Activated CD4-positive, alpha-beta T cell treated with anti-CD3 and anti-CD28 coated beads for 36 hours (primary cell): Measurements from ENCODE around the gene GLYR1. TPM values are rescaled to one million over a fixed set of nuclear protein-coding genes. Genes with fewer than 3 reads are reported as not detected.
A peak's percentile ranks its signal among the peaks of the same experiment; 100 is the strongest.

Experiments
- ATAC-seq: fragments of 200-7000 bp; cut with Tn5 transposase; one replicate; pipeline ENCODE4 v1.10.0; 2021; ENCODE audit warnings: mild to moderate bottlenecking, moderate library complexity
- CTCF ChIA-PET: fragments of 350-600 bp; sonication (Branson Sonifier 250); formaldehyde crosslinking; loops from one replicate; lab custom pipeline; 2021; ENCODE audit warnings: antibody characterized with exemption; lab: Charles Lee
- POLR2A ChIA-PET: fragments of 350-600 bp; sonication (Branson Sonifier 250); formaldehyde crosslinking; loops from one replicate; lab custom pipeline; 2021; ENCODE audit warnings: antibody characterized with exemption, inconsistent platforms; lab: Charles Lee
- DNase-seq: peaks from one replicate; pipeline ENCODE4 v3.0.0-alpha.2; 2020
- H3K27ac Mint-ChIP-seq: one replicate; pipeline ENCODE4 v1.8.0; 2021; ENCODE audit warnings: mixed read lengths
- H3K27me3 Mint-ChIP-seq: one replicate; pipeline ENCODE4 v1.8.0; 2021; ENCODE audit warnings: mixed read lengths
- H3K36me3 Mint-ChIP-seq: one replicate; pipeline ENCODE4 v1.8.0; 2021; ENCODE audit warnings: low read depth, mixed read lengths
- H3K4me1 Mint-ChIP-seq: one replicate; pipeline ENCODE4 v1.8.0; 2021; ENCODE audit warnings: mixed read lengths
- H3K4me3 Mint-ChIP-seq: one replicate; pipeline ENCODE4 v1.8.0; 2021; ENCODE audit warnings: mild to moderate bottlenecking, moderate library complexity, mixed read lengths
- H3K9me3 Mint-ChIP-seq: one replicate; pipeline ENCODE4 v1.8.0; 2021; ENCODE audit warnings: low read depth, mixed read lengths
- intact Hi-C, 2 experiments: fragments of 100-400 bp; cut with DNase I in 1 of 2; cut with micrococcal nuclease in 1 of 2; formaldehyde crosslinking; loops; one replicate each; pipeline versions ENCODE4 v1.14.2 to v1.15.1; 2022 to 2024; cut with DNase I, micrococcal nuclease
- total RNA-seq, 2 experiments: library from RNA; stranded (reverse); gene quantifications; one replicate each; pipeline ENCODE4 v1.2.3, GENCODE V29; 2021

Gene GLYR1
- total RNA-seq, 2 experiments from 2014 or later, result 76.9 to 78.4 TPM

DNA sequence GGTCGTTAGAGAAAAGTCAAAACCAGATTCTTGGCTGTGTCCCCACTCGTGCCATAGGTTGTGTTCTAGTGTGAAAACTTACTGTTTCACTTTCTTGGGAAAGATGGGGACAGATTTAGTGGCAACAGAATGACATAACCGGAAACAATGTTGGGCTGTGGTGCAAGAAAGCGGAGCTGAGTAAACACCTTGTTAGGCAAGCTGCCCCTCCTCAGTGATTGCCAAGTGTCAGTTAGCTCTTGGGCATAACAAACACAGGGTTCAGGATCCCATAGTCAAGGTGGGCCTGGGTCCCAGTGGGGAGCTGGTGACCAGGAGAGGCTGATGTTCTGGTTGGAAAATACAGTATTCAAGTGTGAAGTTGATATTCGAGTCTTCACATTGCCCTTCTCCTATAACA is 15.6 kb upstream of the GLYR1 start:
- Mint-ChIP-seq H3K36me3 (peaks cover 37% of the 10 kb centered on the region), H3K4me1 (peaks cover 11% of the 10 kb centered on the region), H3K4me3 (no peak overlapping the region), H3K9me3 (no peaks in the 10 kb centered on the region), H3K27me3 (no peaks in the 10 kb centered on the region), H3K27ac (peak overlapping the region; percentile 29)
- POLR2A ChIA-PET, result interaction anchor here (0.5 kb wide), 1 partner anchor 20 kb away, joined by 3 read pairs; no protein-coding TSS in a partner anchor
- DNase-seq (no peak), ATAC-seq (no peak)
- intact Hi-C loops, result no loop called here
- CTCF ChIA-PET, result no interaction called here

DNA sequence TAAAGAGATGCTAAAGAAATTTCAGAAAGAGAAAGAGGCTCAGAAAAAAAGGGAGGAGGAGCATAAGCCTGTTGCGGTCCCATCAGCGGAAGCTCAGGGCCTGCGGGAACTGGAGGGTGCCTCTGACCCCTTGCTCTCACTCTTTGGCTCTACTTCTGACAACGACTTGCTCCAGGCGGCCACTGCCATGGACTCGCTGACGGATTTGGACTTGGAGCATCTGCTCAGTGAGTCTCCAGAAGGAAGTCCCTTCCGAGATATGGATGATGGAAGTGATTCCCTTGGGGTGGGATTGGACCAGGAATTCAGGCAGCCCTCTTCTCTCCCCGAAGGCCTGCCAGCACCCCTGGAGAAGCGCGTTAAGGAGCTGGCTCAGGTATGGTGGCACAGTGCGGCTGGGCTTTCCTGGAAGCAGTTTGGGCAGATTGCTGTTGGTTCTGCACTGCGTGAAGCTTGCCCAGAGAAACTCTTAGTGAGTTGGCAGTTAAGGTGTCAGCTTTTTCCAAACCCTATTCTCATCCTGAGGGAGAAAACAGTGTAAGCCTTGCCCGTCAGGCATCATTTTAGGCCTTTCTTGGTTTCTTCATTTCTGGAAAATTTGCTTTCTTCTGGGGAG is 13.7 kb upstream of the GLYR1 start:
- intact Hi-C loops, result no loop called here
- H3K27ac Mint-ChIP-seq, result no peak overlapping the region
- POLR2A ChIA-PET, result no interaction called here
- peaks cover 5% of the 10 kb centered on the region for H3K4me1 Mint-ChIP-seq
- CTCF ChIA-PET, result no interaction called here
- no peaks in the 10 kb centered on the region for H3K27me3 Mint-ChIP-seq
- no peak overlapping the region for H3K4me3 Mint-ChIP-seq
- DNase-seq, result no peak
- H3K36me3 Mint-ChIP-seq, result peaks cover 43% of the 10 kb centered on the region
- no peak for ATAC-seq
- H3K9me3 Mint-ChIP-seq, result no peaks in the 10 kb centered on the region

DNA sequence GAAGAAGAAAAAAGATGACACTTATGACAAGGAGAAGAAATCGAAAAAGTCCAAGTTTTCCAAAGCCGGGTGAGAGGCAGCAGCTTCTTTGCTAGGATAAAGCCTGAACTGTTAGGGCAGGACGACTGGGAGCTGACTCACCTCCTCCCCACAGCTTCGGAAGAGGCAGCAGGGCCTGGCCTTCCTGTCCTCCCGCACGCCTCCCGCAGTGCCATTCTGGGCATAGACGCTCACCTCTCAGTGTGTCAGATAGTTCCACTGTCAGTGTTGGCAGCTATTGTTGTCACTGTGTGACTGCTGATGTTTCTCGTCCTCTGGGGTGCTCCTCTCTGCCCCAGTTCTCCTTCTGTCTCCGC is 12.8 kb upstream of the GLYR1 start:
- peaks cover 46% of the 10 kb centered on the region for H3K36me3 Mint-ChIP-seq
- POLR2A ChIA-PET, result no interaction called here
- peaks cover 5% of the 10 kb centered on the region for H3K4me1 Mint-ChIP-seq
- intact Hi-C loops, result no loop called here
- H3K27ac Mint-ChIP-seq, result no peak overlapping the region
- DNase-seq, result no peak
- H3K4me3 Mint-ChIP-seq, result no peak overlapping the region
- ATAC-seq, result no peak
- H3K9me3 Mint-ChIP-seq, result no peaks in the 10 kb centered on the region
- H3K27me3 Mint-ChIP-seq, result no peaks in the 10 kb centered on the region
- CTCF ChIA-PET, result interaction anchor here (0.6 kb wide), 2 partner anchors 28 to 225 kb away, joined by 3 to 4 read pairs; no protein-coding TSS in a partner anchor

DNA sequence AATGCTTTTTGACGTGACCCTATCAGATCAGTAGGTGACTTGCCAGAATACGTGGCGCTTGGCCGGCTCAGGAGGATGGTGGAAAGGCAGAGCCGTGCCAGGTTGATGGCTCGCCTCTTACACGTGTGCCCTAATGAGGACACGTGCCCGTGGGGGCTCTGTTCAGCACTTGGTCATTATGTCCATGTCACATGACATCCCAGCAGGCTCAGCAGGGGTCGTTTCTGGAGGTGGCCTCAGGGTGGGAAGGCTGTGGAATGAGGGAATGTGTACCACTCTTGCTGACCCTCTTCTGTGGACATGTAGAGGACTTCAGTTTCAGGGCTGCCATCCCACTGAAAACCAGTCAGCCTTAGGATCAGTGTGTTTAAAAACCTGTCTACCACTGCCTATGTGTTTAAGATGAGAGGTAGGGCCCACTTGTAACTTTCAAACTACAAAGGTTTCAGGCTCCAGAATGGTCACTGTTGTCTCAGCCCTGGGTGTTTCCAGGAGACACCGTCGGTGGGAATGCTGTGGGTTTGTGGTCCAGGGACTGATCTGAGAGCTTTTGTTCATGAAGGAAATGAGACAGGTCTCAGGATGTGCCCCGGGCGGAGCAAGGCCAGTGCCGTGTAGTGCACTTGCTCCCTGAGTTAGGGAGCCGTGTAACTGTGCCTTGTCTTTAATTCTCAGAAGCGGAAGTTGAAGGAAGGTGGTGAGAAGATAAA is 12.3 kb upstream of the GLYR1 start:
- no peak for ATAC-seq
- no peaks in the 10 kb centered on the region for H3K27me3 Mint-ChIP-seq
- peaks cover 5% of the 10 kb centered on the region for H3K4me1 Mint-ChIP-seq
- POLR2A ChIA-PET, result no interaction called here
- peaks cover 48% of the 10 kb centered on the region for H3K36me3 Mint-ChIP-seq
- no peaks in the 10 kb centered on the region for H3K9me3 Mint-ChIP-seq
- DNase-seq, result no peak
- CTCF ChIA-PET, result no interaction called here
- no peak overlapping the region for H3K4me3 Mint-ChIP-seq
- H3K27ac Mint-ChIP-seq, result no peak overlapping the region
- intact Hi-C loops, result no loop called here

DNA sequence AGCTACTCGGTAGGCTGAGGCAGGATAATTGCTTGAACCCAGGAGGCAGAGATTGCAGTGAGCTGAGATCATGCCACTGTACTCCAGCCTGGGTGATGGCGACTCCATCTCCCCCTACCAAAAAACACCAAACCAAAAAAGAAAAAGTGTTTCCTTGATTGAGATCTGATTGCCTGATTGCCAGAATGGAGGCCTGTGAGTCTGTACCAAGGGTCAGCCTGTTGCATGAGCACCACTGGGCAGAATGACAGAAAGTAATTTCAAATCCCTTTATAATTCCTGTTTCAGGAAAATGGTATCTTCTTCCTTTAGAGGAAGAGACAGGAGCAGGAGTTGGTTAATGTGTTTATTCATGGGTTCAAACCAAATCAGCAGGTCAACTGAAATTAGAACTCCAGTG is 8.7 kb upstream of the GLYR1 start:
- ChIA-PET CTCF (no interaction called here), POLR2A (no interaction called here)
- H3K27me3 Mint-ChIP-seq, result no peaks in the 10 kb centered on the region
- H3K9me3 Mint-ChIP-seq, result no peaks in the 10 kb centered on the region
- DNase-seq (no peak), ATAC-seq (no peak)
- H3K4me1 Mint-ChIP-seq, result peaks cover 12% of the 10 kb centered on the region
- H3K27ac Mint-ChIP-seq, result no peak overlapping the region
- intact Hi-C loops, result no loop called here
- H3K4me3 Mint-ChIP-seq, result no peak overlapping the region
- H3K36me3 Mint-ChIP-seq, result peaks cover 45% of the 10 kb centered on the region

DNA sequence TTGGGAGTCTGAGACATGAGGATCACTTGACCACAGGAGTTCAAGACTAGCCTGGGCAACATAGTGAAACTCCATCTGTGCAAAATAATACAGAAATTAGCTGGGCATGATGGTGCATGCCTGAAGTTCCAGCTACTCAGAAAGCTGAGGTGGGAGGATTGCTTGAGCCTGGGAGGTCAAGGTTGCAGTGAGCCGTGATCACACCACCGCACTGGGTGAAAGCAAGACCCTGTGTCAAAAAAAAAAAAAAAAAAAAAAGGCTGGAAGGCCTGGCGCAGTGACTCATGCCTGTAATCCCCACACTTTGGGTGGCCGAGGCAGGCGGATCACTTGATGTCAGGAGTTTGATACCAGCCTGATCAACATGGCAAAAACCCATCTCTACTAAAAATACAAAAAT is 8.3 kb upstream of the GLYR1 start:
- H3K36me3 Mint-ChIP-seq, result peaks cover 40% of the 10 kb centered on the region
- no peak for ATAC-seq
- no peaks in the 10 kb centered on the region for H3K9me3 Mint-ChIP-seq
- H3K27ac Mint-ChIP-seq, result no peak overlapping the region
- H3K27me3 Mint-ChIP-seq, result no peaks in the 10 kb centered on the region
- H3K4me1 Mint-ChIP-seq, result peaks cover 16% of the 10 kb centered on the region
- DNase-seq, result no peak
- no peak overlapping the region for H3K4me3 Mint-ChIP-seq
- ChIA-PET CTCF (no interaction called here), POLR2A (no interaction called here)
- intact Hi-C loops, result no loop called here

DNA sequence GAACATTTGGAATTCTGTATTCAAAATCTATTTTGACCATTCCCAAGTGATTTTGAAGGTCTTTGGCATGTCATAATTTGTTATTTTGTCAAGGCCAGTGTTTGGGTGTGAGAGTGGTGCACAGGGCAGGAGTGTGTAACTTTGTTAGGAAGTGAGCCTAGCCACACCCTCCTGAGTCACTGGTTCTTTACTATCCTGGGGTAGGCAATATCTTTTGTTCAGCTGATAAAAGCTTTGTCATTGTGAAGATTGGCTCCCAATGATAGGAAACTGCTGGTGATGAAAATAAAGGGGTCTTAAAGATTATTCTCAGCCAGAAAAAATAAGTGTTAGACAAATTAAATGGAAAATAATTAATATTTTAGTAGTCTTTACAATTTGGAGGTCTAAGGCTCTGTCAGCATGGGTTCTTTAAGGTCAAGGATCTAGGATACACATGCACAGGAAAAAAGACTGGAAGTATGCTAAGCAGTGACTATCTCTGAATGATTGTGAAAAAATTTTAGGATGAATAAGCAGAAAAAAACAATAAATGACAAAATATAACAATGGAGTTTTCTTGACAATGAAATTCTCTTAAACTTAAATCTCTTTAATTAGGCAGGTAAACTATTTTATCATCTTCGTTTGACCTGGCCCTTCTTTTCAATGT is 5.3 kb upstream of the GLYR1 start:
- no peaks in the 10 kb centered on the region for H3K27me3 Mint-ChIP-seq
- DNase-seq (no peak), ATAC-seq (no peak)
- H3K9me3 Mint-ChIP-seq, result no peaks in the 10 kb centered on the region
- peaks cover 24% of the 10 kb centered on the region for H3K36me3 Mint-ChIP-seq
- peaks cover 37% of the 10 kb centered on the region for H3K4me1 Mint-ChIP-seq
- H3K27ac Mint-ChIP-seq, result no peak overlapping the region
- CTCF ChIA-PET, result interaction anchor here (0.7 kb wide), 1 partner anchor 15 kb away, joined by 4 read pairs; no protein-coding TSS in a partner anchor
- intact Hi-C loops, result no loop called here
- POLR2A ChIA-PET, result no interaction called here
- no peak overlapping the region for H3K4me3 Mint-ChIP-seq

DNA sequence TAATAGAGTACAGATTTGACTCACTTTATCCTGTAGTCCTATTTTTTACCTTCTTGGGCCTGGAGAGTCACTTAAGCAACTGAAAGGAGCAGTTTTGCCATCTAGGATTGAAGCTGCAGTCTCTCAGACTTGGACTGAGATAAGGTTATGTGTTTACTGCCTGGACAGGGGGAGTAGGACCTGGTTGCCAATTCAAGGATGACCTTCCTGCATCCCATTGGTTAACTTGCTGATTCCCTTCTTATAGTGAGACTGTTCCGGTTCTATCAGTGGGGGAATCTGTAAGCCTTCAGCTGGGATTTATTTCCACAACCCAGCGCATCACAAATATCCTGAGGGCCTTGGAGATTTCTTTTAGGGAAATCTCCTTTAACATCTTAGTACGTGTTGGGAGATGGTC is 3.1 kb upstream of the GLYR1 start:
- DNase-seq (no peak), ATAC-seq (no peak)
- Mint-ChIP-seq H3K4me3 (no peak overlapping the region), H3K27ac (no peak overlapping the region), H3K27me3 (no peaks in the 10 kb centered on the region), H3K4me1 (peaks cover 47% of the 10 kb centered on the region), H3K36me3 (peaks cover 19% of the 10 kb centered on the region), H3K9me3 (no peaks in the 10 kb centered on the region)
- ChIA-PET CTCF (interaction anchor here (0.6 to 0.9 kb wide), 2 partner anchors 180 to 183 kb away, joined by 3 read pairs; no protein-coding TSS in a partner anchor), POLR2A (interaction anchor here (0.9 kb wide), 1 partner anchor 116 kb away, joined by 3 read pairs; the partner anchor contains the start of genes ANKS3 and DNAAF8)
- intact Hi-C loops, result no loop called here

DNA sequence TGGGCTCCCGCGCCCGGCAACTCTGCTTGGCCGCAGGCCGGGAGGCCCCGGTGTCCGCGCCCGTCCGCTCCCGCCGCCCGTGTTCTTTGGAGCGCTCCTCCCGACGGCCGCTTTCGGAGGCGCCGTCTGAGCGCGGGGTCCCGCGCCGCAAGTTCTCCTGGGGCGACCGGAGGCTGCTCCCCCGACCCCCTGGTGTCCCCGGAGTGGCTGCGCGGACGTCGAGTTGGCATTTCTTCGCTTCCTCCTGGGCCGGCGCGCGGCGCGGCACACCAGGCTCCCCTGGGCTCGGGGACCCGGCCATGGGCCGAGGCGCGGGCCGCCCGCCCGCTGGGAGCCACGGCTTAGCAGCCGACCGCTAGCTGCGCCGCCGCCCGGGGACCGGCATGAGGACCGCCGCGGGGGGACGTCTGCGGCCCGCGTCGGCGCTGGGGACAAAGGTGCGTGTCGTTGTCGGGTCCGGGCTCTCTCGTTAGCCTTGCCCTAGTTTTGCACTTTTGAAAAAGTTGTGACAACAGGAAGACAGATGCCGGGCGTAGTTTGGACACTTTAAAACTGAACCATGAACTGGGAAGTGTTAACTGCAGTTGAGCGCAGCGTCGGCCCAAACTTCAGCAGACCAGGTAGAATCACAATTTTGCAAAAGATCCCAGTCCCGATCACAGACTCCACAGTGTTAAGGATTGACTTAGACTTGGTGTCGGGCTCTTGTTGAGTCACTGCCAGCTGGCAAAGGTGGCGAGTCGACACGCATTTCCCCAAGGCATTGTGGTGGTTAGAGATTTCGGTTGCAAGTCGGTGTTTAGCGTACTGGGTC is 893 bp upstream of the GLYR1 start:
- ChIA-PET CTCF (no interaction called here), POLR2A (no interaction called here)
- H3K9me3 Mint-ChIP-seq, result no peaks in the 10 kb centered on the region
- H3K36me3 Mint-ChIP-seq, result peaks cover 20% of the 10 kb centered on the region
- intact Hi-C loops, result loop anchor here (1.0 to 10.0 kb wide), 17 partner anchors 46 to 431 kb away; partner anchors contain the start of genes EEF2KMT (in 2 of the 2), MGRN1 (in 2 of the 2), ROGDI (in 2 of the 2) and SEC14L5 (in 2 of the 2)
- peak overlapping the region; percentile 75 for H3K27ac Mint-ChIP-seq
- H3K4me3 Mint-ChIP-seq, result peak overlapping the region; percentile 77
- ATAC-seq (peak; percentile 18), DNase-seq (peak; percentile 57)
- peaks cover 55% of the 10 kb centered on the region for H3K4me1 Mint-ChIP-seq
- H3K27me3 Mint-ChIP-seq, result no peaks in the 10 kb centered on the region

DNA sequence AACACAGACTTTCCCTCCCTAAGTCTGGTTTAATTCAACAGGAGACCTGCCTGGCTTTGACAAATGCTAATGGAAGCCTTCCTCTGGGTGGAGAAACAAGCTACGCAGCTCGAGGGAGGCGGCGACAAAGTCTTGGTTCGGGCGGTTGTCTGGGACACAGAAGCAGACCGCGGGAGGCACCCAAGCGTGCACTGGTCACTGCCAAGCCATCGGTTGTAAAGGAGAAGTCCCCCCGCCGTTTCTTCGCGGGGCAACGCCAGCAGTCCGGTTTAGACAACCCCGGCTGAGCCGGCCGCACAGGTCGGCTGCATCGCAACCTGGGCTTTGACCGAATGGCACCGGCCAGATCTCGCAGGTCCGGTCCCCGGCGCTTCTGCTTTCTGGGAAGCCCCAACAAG is 586 bp downstream of the GLYR1 start:
- DNase-seq, result peak; percentile 48
- Mint-ChIP-seq H3K27ac (peak overlapping the region; percentile 84), H3K36me3 (peaks cover 27% of the 10 kb centered on the region), H3K9me3 (no peaks in the 10 kb centered on the region), H3K4me1 (peaks cover 49% of the 10 kb centered on the region), H3K27me3 (no peaks in the 10 kb centered on the region), H3K4me3 (peak overlapping the region; percentile 77)
- POLR2A ChIA-PET, result interaction anchor here (1.0 kb wide), 1 partner anchor 27 kb away, joined by 3 read pairs; no protein-coding TSS in a partner anchor
- CTCF ChIA-PET, result no interaction called here
- intact Hi-C loops, result loop anchor here (2.0 to 10.0 kb wide), 7 partner anchors 44 to 430 kb away; partner anchors contain the start of genes MGRN1 (in 2 of the 2), CORO7 (in 1 of the 2), EEF2KMT (in 1 of the 2) and HMOX2 (in 1 of the 2)
- ATAC-seq, result no peak

DNA sequence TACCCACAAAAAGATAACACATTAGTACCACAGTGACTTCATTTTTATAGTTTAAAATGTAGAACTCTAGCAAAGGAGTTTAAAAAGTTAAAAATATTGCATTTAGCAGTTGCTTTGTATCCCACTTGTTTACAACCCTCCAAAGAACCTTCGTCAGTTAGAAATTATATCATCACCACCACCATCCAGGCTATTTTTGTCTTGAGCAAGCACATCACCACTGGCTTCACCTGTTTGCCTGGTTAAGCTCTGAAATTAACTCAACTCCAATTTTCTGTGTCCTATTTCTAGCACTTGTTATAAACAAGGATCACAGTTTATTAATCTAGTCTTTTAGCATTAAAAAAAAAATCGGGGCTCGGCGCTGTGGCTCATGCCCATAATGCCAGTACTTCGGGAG is 6.1 kb downstream of the GLYR1 start:
- no peak overlapping the region for H3K4me3 Mint-ChIP-seq
- H3K36me3 Mint-ChIP-seq, result peaks cover 59% of the 10 kb centered on the region
- no peak for DNase-seq
- H3K9me3 Mint-ChIP-seq, result no peaks in the 10 kb centered on the region
- no peak for ATAC-seq
- ChIA-PET POLR2A (no interaction called here), CTCF (interaction anchor here (0.6 kb wide), 1 partner anchor 105 kb away, joined by 3 read pairs; no protein-coding TSS in a partner anchor)
- H3K27me3 Mint-ChIP-seq, result no peaks in the 10 kb centered on the region
- no peak overlapping the region for H3K27ac Mint-ChIP-seq
- H3K4me1 Mint-ChIP-seq, result peaks cover 16% of the 10 kb centered on the region
- intact Hi-C loops, result loop anchor here in 1 of 2 experiments (10.0 kb wide), 2 partner anchors 216 to 254 kb away; partner anchors contain the start of genes EEF2KMT and MGRN1
